ENCODE results near the gene ATXN1. TPM values are rescaled to one million over a fixed set of nuclear protein-coding genes. Genes with fewer than 3 reads are reported as not detected.

Gene ATXN1
- total RNA-seq, 5 donors from 2014 or later (not counting 1 experiment from before 2014, with no cell fraction given) = 65.1 to 101 (median 77.5) TPM

DNA sequence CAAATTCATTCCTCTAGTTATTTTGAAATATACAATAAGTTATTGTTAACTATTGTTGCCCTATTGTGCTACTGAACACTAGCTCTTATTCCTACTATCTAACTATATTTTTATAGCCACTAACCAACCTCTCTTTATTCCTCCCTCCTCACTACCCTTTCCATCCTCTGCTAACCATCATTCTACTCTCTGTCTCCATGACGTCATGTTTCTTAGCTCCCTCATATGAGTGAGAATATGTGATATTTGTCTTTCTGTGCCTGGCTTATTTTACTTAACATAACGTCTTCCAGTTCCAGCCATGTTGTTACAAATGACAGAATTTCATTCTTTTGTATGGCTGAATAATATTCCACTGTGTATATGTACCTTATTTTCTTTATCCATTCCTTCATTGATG, 95.3 kb downstream of the ATXN1 start:
- DNase-seq (no peak), ATAC-seq (replicated peaks in 1 of 4) (no peak)
- Histone ChIP-seq H3K27me3 (replicated peaks in 1 of 2; ENCODE audit: control insufficient read depth in 2 of 2, extremely low read depth in 1 of 2, insufficient read depth in 2 of 2, low read length in 1 of 2) (no peaks in the 10 kb centered on the region), H3K9me3 (no peaks in the 10 kb centered on the region), H3K4me3 (ENCODE audit: control insufficient read depth in 1 of 2, extremely low read depth in 1 of 2, low read length in 1 of 2) (no peak overlapping the region), H3K4me1 (ENCODE audit: control insufficient read depth in 1 of 2, extremely low read depth in 1 of 2, insufficient read depth in 2 of 2, low read length in 2 of 2) (peaks cover 0 to 9% of the 10 kb centered on the region in 2 experiments), H3K27ac (ENCODE audit: low read length) (no peak overlapping the region), H3K36me3 (ENCODE audit: control insufficient read depth in 2 of 2, extremely low read depth in 1 of 2, insufficient read depth in 1 of 2, low read length in 1 of 2) (no peaks in the 10 kb centered on the region)
- no CpG with 5 or more reads among the region's 2 CpGs for WGBS (ENCODE audit: insufficient coverage)
- Mint-ChIP-seq H3K36me3 (peaks cover 36% of the 10 kb centered on the region), H3K4me1 (peaks cover 22 to 36% (median 31%) of the 10 kb centered on the region in 3 donors), H3K27me3 (no peaks in the 10 kb centered on the region), H3K9me3 (peaks cover 0 to 7% (median 4%) of the 10 kb centered on the region in 3 donors), H3K27ac (no peak overlapping the region), H3K4me3 (no peak overlapping the region)
- ChIA-PET POLR2A (interaction anchor here in 1 of 2 donors (0.6 kb wide), 1 partner anchor 172 kb away, joined by 3 read pairs; no protein-coding TSS in a partner anchor), CTCF (no interaction called here)

GRCh38 chr6:16665182-16665581, 96.1 kb downstream of the ATXN1 start:
- peaks cover 0 to 8% of the 10 kb centered on the region in 2 experiments for H3K4me1 ChIP-seq (ENCODE audit: control insufficient read depth in 1 of 2, extremely low read depth in 1 of 2, insufficient read depth in 2 of 2, low read length in 2 of 2)
- Mint-ChIP-seq H3K27ac (no peak overlapping the region), H3K4me3 (no peak overlapping the region), H3K9me3 (peaks cover 0 to 7% (median 4%) of the 10 kb centered on the region in 3 donors), H3K27me3 (no peaks in the 10 kb centered on the region), H3K36me3 (peaks cover 35% of the 10 kb centered on the region), H3K4me1 (peaks cover 19 to 31% (median 24%) of the 10 kb centered on the region in 3 donors)
- ChIA-PET POLR2A (interaction anchor here in 1 of 2 donors (0.6 kb wide), 1 partner anchor 145 kb away, joined by 3 read pairs; no protein-coding TSS in a partner anchor), CTCF (no interaction called here)
- no peaks in the 10 kb centered on the region for H3K27me3 ChIP-seq (replicated peaks in 1 of 2; ENCODE audit: control insufficient read depth in 2 of 2, extremely low read depth in 1 of 2, insufficient read depth in 2 of 2, low read length in 1 of 2)
- WGBS (ENCODE audit: insufficient coverage) = no CpG with 5 or more reads among the region's 1 CpG
- ATAC-seq (replicated peaks in 1 of 4) (no peak), DNase-seq (no peak)
- no peak overlapping the region for H3K4me3 ChIP-seq (ENCODE audit: control insufficient read depth in 1 of 2, extremely low read depth in 1 of 2, low read length in 1 of 2)
- no peak overlapping the region for H3K27ac ChIP-seq (ENCODE audit: low read length)
- H3K9me3 ChIP-seq = no peaks in the 10 kb centered on the region
- no peaks in the 10 kb centered on the region for H3K36me3 ChIP-seq (ENCODE audit: control insufficient read depth in 2 of 2, extremely low read depth in 1 of 2, insufficient read depth in 1 of 2, low read length in 1 of 2)

DNA sequence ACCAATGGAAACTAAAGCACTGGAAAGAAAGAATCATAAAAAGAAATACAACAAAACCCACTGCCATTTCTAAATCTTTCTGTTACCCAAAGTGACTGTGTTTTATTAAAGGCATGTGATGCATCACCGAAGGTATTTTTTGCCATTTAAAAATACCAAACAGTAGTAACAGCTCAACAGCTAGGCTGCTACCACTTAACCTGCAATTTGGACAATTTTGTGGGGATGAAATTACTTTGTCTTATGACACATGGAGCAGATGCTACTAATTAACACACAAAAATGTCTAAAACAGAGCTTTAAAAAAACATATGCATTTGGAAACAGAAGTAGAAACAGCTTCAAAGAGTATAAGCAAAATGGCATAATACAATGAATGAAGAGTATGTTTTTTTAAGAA, 97.4 kb downstream of the ATXN1 start:
- Histone ChIP-seq H3K4me1 (ENCODE audit: control insufficient read depth in 1 of 2, extremely low read depth in 1 of 2, insufficient read depth in 2 of 2, low read length in 2 of 2) (peaks cover 5 to 6% of the 10 kb centered on the region in 2 experiments), H3K27ac (ENCODE audit: low read length) (no peak overlapping the region), H3K36me3 (ENCODE audit: control insufficient read depth in 2 of 2, extremely low read depth in 1 of 2, insufficient read depth in 1 of 2, low read length in 1 of 2) (no peaks in the 10 kb centered on the region), H3K27me3 (replicated peaks in 1 of 2; ENCODE audit: control insufficient read depth in 2 of 2, extremely low read depth in 1 of 2, insufficient read depth in 2 of 2, low read length in 1 of 2) (no peaks in the 10 kb centered on the region), H3K4me3 (ENCODE audit: control insufficient read depth in 1 of 2, extremely low read depth in 1 of 2, low read length in 1 of 2) (no peak overlapping the region), H3K9me3 (no peaks in the 10 kb centered on the region)
- peaks cover 0 to 7% (median under 1%) of the 10 kb centered on the region in 3 donors for H3K9me3 Mint-ChIP-seq
- no peak for DNase-seq
- no peak overlapping the region for H3K27ac Mint-ChIP-seq
- no peak for ATAC-seq (replicated peaks in 1 of 4)
- peaks cover 19 to 31% (median 24%) of the 10 kb centered on the region in 3 donors for H3K4me1 Mint-ChIP-seq
- H3K27me3 Mint-ChIP-seq = no peaks in the 10 kb centered on the region
- H3K36me3 Mint-ChIP-seq = peaks cover 32% of the 10 kb centered on the region
- ChIA-PET POLR2A (no interaction called here), CTCF (interaction anchor here in 1 of 2 donors (0.5 to 0.6 kb wide), 2 partner anchors 950 to 1033 kb away, joined by 3 to 4 read pairs; no protein-coding TSS in a partner anchor)
- no peak overlapping the region for H3K4me3 Mint-ChIP-seq
- no CpG with 5 or more reads among the region's 1 CpG for WGBS (ENCODE audit: insufficient coverage)

DNA sequence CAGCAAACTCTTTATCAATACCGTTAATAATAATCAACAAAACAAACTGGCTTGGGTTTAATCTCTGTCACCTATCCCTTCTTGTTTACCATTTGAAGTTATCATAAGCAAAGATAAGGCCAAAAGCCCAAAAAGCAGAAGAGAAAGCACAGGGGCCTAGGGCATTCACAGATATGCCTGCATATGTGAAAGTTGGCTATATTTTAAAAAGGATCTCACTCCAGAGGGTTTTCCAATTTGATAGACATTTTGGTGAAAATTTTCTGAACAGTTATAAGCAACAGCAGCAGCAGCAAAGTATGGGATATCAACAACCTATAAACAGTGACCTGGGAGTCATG, 101.1 kb downstream of the ATXN1 start:
- Histone ChIP-seq H3K27me3 (replicated peaks in 1 of 2; ENCODE audit: control insufficient read depth in 2 of 2, extremely low read depth in 1 of 2, insufficient read depth in 2 of 2, low read length in 1 of 2) (no peaks in the 10 kb centered on the region), H3K4me1 (ENCODE audit: control insufficient read depth in 1 of 2, extremely low read depth in 1 of 2, insufficient read depth in 2 of 2, low read length in 2 of 2) (peaks cover 8 to 19% of the 10 kb centered on the region in 2 experiments), H3K9me3 (no peaks in the 10 kb centered on the region), H3K36me3 (ENCODE audit: control insufficient read depth in 2 of 2, extremely low read depth in 1 of 2, insufficient read depth in 1 of 2, low read length in 1 of 2) (no peaks in the 10 kb centered on the region), H3K27ac (ENCODE audit: low read length) (peak overlapping the region; percentile 71), H3K4me3 (ENCODE audit: control insufficient read depth in 1 of 2, extremely low read depth in 1 of 2, low read length in 1 of 2) (no peak overlapping the region)
- ChIA-PET POLR2A (interaction anchor here (0.6 to 0.9 kb wide), 2 partner anchors 22 to 44 kb away, joined by 3 to 4 read pairs; no protein-coding TSS in a partner anchor), CTCF (interaction anchor here in 1 of 2 donors (1.5 kb wide), 1 partner anchor 39 kb away, joined by 5 read pairs; no protein-coding TSS in a partner anchor)
- Mint-ChIP-seq H3K27ac (peak overlapping the region; percentile 88 to 97), H3K4me1 (peaks cover 38 to 46% (median 38%) of the 10 kb centered on the region in 3 donors), H3K36me3 (peaks cover 29% of the 10 kb centered on the region), H3K4me3 (peak overlapping the region in 2 of 3 donors; percentile 54 to 60), H3K27me3 (no peaks in the 10 kb centered on the region), H3K9me3 (peaks cover 0 to 7% (median 0%) of the 10 kb centered on the region in 3 donors)
- ATAC-seq (replicated peaks in 1 of 4) = no peak
- DNase-seq = no peak
- no CpG with 5 or more reads among the region's 1 CpG for WGBS (ENCODE audit: insufficient coverage)

DNA sequence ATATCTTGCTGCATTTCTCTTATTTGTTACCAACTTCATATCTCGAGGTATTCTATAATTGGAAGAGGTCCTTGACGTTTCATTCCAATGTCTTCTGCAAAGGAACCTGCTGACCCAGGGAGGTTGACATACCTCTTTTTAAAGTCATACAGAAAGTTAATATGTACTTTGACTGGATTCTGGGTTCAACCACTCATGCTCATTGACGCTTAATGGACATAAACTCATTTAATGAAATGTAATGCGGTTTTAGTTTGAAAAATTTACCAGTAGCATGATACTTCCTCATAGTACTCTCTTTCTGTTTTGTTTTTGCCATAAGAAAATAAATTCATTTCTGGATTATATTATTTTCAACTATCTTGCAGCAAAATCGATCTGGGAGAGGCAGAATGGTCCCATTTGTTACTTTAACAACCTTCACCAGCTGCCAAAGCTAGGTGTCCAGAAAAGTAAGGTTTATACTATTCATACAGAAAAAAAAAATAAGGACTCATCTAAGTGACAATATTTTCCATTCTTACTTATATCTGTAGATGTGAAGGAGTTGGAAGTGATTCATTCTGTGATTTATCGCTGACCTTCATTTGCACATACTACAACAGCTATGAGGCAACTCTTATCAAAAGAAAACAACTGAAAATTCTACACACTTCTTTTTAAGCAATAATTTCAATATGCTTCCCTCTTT, 101.6 kb downstream of the ATXN1 start:
- H3K4me1 ChIP-seq (ENCODE audit: control insufficient read depth in 1 of 2, extremely low read depth in 1 of 2, insufficient read depth in 2 of 2, low read length in 2 of 2) = peaks cover 8 to 24% of the 10 kb centered on the region in 2 experiments
- WGBS (ENCODE audit: insufficient coverage) = no CpG with 5 or more reads among the region's 6 CpGs
- H3K27me3 ChIP-seq (replicated peaks in 1 of 2; ENCODE audit: control insufficient read depth in 2 of 2, extremely low read depth in 1 of 2, insufficient read depth in 2 of 2, low read length in 1 of 2) = no peaks in the 10 kb centered on the region
- no peaks in the 10 kb centered on the region for H3K36me3 ChIP-seq (ENCODE audit: control insufficient read depth in 2 of 2, extremely low read depth in 1 of 2, insufficient read depth in 1 of 2, low read length in 1 of 2)
- POLR2A ChIA-PET = interaction anchor here (0.6 to 1.7 kb wide), 3 partner anchors 22 to 45 kb away, joined by 3 to 4 read pairs (median 3); no protein-coding TSS in a partner anchor
- H3K27ac ChIP-seq (ENCODE audit: low read length) = peak overlapping the region; percentile 71
- H3K27ac Mint-ChIP-seq = peak overlapping the region; percentile 88 to 97
- peak overlapping the region; percentile 37 to 60 (median 54) for H3K4me3 Mint-ChIP-seq
- H3K4me1 Mint-ChIP-seq = peaks cover 43 to 51% (median 44%) of the 10 kb centered on the region in 3 donors
- peaks cover 0 to 7% (median 0%) of the 10 kb centered on the region in 3 donors for H3K9me3 Mint-ChIP-seq
- H3K4me3 ChIP-seq (ENCODE audit: control insufficient read depth in 1 of 2, extremely low read depth in 1 of 2, low read length in 1 of 2) = no peak overlapping the region
- H3K36me3 Mint-ChIP-seq = peaks cover 30% of the 10 kb centered on the region
- DNase-seq (no peak), ATAC-seq (replicated peaks in 1 of 4) (peak in 1 of 4 experiments; percentile 22)
- CTCF ChIA-PET = interaction anchor here in 1 of 2 donors (1.5 kb wide), 1 partner anchor 39 kb away, joined by 5 read pairs; no protein-coding TSS in a partner anchor
- no peaks in the 10 kb centered on the region for H3K27me3 Mint-ChIP-seq
- H3K9me3 ChIP-seq = no peaks in the 10 kb centered on the region

GRCh38 chr6:16658348-16659034, 102.8 kb downstream of the ATXN1 start:
- CTCF ChIA-PET = interaction anchor here in 1 of 2 donors (0.8 to 1.5 kb wide), 5 partner anchors 10 to 103 kb away, joined by 3 to 5 read pairs (median 3); partner anchors contain the start of gene ATXN1
- H3K4me1 ChIP-seq (ENCODE audit: control insufficient read depth in 1 of 2, extremely low read depth in 1 of 2, insufficient read depth in 2 of 2, low read length in 2 of 2) = peaks cover 10 to 35% of the 10 kb centered on the region in 2 experiments
- Mint-ChIP-seq H3K36me3 (peaks cover 31% of the 10 kb centered on the region), H3K27me3 (no peaks in the 10 kb centered on the region), H3K4me1 (peaks cover 53 to 62% (median 55%) of the 10 kb centered on the region in 3 donors), H3K27ac (peak overlapping the region; percentile 88 to 97), H3K9me3 (peaks cover 0 to 7% (median 0%) of the 10 kb centered on the region in 3 donors), H3K4me3 (peak overlapping the region; percentile 37 to 54 (median 54))
- H3K9me3 ChIP-seq = no peaks in the 10 kb centered on the region
- H3K27me3 ChIP-seq (replicated peaks in 1 of 2; ENCODE audit: control insufficient read depth in 2 of 2, extremely low read depth in 1 of 2, insufficient read depth in 2 of 2, low read length in 1 of 2) = no peaks in the 10 kb centered on the region
- POLR2A ChIA-PET = interaction anchor here (0.5 to 1.9 kb wide), 4 partner anchors 31 to 238 kb away, joined by 3 to 16 read pairs (median 5); partner anchors contain the start of gene ATXN1 (in 1 of the 2)
- no peak overlapping the region for H3K4me3 ChIP-seq (ENCODE audit: control insufficient read depth in 1 of 2, extremely low read depth in 1 of 2, low read length in 1 of 2)
- H3K27ac ChIP-seq (ENCODE audit: low read length) = peak overlapping the region; percentile 71
- WGBS (ENCODE audit: insufficient coverage) = 66% methylated on average over 3 of the region's 5 CpGs
- ATAC-seq (replicated peaks in 1 of 4) (peak in 1 of 4 experiments; percentile 25), DNase-seq (no peak)
- no peaks in the 10 kb centered on the region for H3K36me3 ChIP-seq (ENCODE audit: control insufficient read depth in 2 of 2, extremely low read depth in 1 of 2, insufficient read depth in 1 of 2, low read length in 1 of 2)
